Neural cell (in vitro differentiated cells): ENCODE results near the gene CDK5RAP2.
A peak's percentile ranks its signal among the peaks of the same experiment; 100 is the strongest.

Experiments
- EP300 ChIP-seq: fragments of 450-650 bp; conservative IDR thresholded peaks from 2 replicates; pipeline ENCODE4 v1.6.1; 2014; ENCODE audit warnings: antibody characterized with exemption, mild to moderate bottlenecking, moderate library complexity; ENCODE audit not compliant: poor library complexity, severe bottlenecking
- EZH2 ChIP-seq: fragments of 200-600, 300-800 bp; shearing (Covaris generic), sonication (generic); IDR thresholded peaks from 2 replicates; pipeline ENCODE4 v1.6.1; 2014; ENCODE audit warnings: antibody characterized with exemption, low read length, borderline replicate concordance, mild to moderate bottlenecking; ENCODE audit not compliant: insufficient read depth, poor library complexity, severe bottlenecking
- MXI1 ChIP-seq: fragments of 450-650 bp; conservative IDR thresholded peaks from 2 replicates; pipeline ENCODE4 v1.6.1; 2014; ENCODE audit warnings: antibody characterized with exemption, mild to moderate bottlenecking; ENCODE audit not compliant: poor library complexity, severe bottlenecking
- POLR2AphosphoS5 ChIP-seq: IDR thresholded peaks from 2 replicates; pipeline ENCODE4 v1.6.1; 2012
- RAD21 ChIP-seq: fragments of 450-650 bp; conservative IDR thresholded peaks from 2 replicates; pipeline ENCODE4 v1.6.1; 2014; ENCODE audit warnings: antibody characterized with exemption, mild to moderate bottlenecking, moderate library complexity
- SMC3 ChIP-seq: fragments of 450-650 bp; conservative IDR thresholded peaks from 2 replicates; pipeline ENCODE4 v1.6.1; 2014; ENCODE audit warnings: antibody characterized with exemption, mild to moderate bottlenecking, moderate library complexity; ENCODE audit not compliant: poor library complexity
- TAF1 ChIP-seq: IDR thresholded peaks from 2 replicates; pipeline ENCODE4 v1.6.1; 2012; ENCODE audit warnings: low read depth
- TF ChIP-seq, protein P1 (sequence below): fragments of 450-650 bp; IDR thresholded peaks from 2 replicates; pipeline ENCODE4 v1.5.1; 2014; ENCODE audit warnings: antibody characterized with exemption, mild to moderate bottlenecking, moderate library complexity; ENCODE audit not compliant: poor library complexity, severe bottlenecking
- TF ChIP-seq, protein P2 (sequence below): IDR thresholded peaks from 2 replicates; pipeline ENCODE4 v1.6.1; 2012; ENCODE audit warnings: borderline replicate concordance

DNA sequence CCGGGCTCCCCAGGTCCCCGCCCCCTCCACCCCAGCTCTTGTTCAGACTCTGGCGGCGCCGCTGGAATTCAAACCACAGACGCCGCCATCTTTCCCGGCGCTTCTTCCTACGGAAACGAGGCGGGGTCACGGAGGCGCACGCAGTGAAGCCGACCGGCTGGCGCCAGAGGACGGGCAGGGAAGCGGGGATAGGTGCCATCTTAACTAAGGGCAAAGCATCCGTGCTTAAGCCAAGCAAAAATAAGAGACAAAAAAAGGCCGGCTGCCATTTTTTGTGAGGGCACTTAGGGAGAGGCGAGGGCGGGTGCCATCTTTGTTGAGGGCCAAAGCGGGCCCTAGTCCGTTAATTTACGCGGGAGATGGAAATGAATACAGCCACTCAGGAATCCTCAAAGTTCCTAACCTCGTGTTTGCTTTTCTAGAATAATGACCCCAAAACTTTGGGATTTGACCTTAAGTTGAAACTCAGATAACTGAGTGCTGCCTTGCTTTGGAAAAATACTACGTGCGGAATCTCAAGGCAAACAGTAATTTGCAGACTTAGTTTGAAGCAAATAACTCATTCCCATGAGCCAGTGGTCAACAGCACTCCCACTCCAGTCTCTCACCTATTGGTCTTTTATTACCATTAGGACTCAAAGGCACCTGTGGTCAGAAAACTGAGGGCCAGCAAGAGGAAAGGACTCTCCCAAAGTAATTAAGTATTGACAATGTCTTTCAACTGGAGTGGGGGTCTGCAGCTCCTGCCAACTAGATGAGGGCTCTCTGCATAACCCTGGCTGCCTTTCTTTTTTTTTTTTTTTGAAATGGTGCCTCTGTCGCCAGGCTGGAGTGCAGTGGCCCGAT lies at the start of gene CDK5RAP2:
- TF ChIP-seq MXI1 (peak; percentile 86), EP300 (peak; percentile 52), SMC3 (peak; percentile 11), TAF1 (peak; percentile 36), EZH2 (no peak), RAD21 (no peak), POLR2AphosphoS5 (peak; percentile 81)
- TF ChIP-seq, protein P1, sequence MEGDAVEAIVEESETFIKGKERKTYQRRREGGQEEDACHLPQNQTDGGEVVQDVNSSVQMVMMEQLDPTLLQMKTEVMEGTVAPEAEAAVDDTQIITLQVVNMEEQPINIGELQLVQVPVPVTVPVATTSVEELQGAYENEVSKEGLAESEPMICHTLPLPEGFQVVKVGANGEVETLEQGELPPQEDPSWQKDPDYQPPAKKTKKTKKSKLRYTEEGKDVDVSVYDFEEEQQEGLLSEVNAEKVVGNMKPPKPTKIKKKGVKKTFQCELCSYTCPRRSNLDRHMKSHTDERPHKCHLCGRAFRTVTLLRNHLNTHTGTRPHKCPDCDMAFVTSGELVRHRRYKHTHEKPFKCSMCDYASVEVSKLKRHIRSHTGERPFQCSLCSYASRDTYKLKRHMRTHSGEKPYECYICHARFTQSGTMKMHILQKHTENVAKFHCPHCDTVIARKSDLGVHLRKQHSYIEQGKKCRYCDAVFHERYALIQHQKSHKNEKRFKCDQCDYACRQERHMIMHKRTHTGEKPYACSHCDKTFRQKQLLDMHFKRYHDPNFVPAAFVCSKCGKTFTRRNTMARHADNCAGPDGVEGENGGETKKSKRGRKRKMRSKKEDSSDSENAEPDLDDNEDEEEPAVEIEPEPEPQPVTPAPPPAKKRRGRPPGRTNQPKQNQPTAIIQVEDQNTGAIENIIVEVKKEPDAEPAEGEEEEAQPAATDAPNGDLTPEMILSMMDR = peak; percentile 27
- TF ChIP-seq, protein P2, sequence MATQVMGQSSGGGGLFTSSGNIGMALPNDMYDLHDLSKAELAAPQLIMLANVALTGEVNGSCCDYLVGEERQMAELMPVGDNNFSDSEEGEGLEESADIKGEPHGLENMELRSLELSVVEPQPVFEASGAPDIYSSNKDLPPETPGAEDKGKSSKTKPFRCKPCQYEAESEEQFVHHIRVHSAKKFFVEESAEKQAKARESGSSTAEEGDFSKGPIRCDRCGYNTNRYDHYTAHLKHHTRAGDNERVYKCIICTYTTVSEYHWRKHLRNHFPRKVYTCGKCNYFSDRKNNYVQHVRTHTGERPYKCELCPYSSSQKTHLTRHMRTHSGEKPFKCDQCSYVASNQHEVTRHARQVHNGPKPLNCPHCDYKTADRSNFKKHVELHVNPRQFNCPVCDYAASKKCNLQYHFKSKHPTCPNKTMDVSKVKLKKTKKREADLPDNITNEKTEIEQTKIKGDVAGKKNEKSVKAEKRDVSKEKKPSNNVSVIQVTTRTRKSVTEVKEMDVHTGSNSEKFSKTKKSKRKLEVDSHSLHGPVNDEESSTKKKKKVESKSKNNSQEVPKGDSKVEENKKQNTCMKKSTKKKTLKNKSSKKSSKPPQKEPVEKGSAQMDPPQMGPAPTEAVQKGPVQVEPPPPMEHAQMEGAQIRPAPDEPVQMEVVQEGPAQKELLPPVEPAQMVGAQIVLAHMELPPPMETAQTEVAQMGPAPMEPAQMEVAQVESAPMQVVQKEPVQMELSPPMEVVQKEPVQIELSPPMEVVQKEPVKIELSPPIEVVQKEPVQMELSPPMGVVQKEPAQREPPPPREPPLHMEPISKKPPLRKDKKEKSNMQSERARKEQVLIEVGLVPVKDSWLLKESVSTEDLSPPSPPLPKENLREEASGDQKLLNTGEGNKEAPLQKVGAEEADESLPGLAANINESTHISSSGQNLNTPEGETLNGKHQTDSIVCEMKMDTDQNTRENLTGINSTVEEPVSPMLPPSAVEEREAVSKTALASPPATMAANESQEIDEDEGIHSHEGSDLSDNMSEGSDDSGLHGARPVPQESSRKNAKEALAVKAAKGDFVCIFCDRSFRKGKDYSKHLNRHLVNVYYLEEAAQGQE = peak; percentile 10
